CD4-positive, CD25-positive, alpha-beta regulatory T cell (primary cell): ENCODE results near the gene LIF. TPM values are rescaled to one million over a fixed set of nuclear protein-coding genes. Genes with fewer than 3 reads are reported as not detected.
A peak's percentile ranks its signal among the peaks of the same experiment; 100 is the strongest.

Source experiments
- ATAC-seq, 2 donors: fragments of 150-1000 bp; cut with Tn5 transposase; one replicate each; pipeline ENCODE4 v1.10.0; 2021; ENCODE audit warnings: low read depth in 2 of 2, moderate number of reproducible peaks in 2 of 2, moderate library complexity in 1 of 2
- DNase-seq, 3 donors: peaks; one replicate each; pipeline versions ENCODE4 v3.0.0 to v3.0.0-alpha.2; 2012 to 2022; ENCODE audit warnings: mixed read lengths in 1 of 3
- H3K27ac ChIP-seq: one replicate; pipeline ENCODE4 v1.7.0; 2013; ENCODE audit warnings: mild to moderate bottlenecking, low read length; ENCODE audit not compliant: insufficient read depth, poor library complexity, severe bottlenecking
- H3K27me3 ChIP-seq: one replicate; pipeline ENCODE4 v1.7.0; 2013; ENCODE audit warnings: low read length; ENCODE audit not compliant: control insufficient read depth, insufficient read depth
- H3K36me3 ChIP-seq: one replicate; pipeline ENCODE4 v1.7.0; 2013; ENCODE audit warnings: mild to moderate bottlenecking, low read length, moderate library complexity; ENCODE audit not compliant: control insufficient read depth, insufficient read depth
- H3K4me1 ChIP-seq: 2 replicates; pipeline ENCODE4 v1.7.0; 2013; ENCODE audit warnings: mild to moderate bottlenecking, low read length; ENCODE audit not compliant: insufficient read depth, control insufficient read depth, poor library complexity, severe bottlenecking
- H3K4me3 ChIP-seq: one replicate; pipeline ENCODE4 v1.7.0; 2013; ENCODE audit warnings: low read depth, mild to moderate bottlenecking, low read length, moderate library complexity
- H3K9me3 ChIP-seq, 2 experiments: 1 replicate in 1 of 2; 2 replicates in 1 of 2; pipeline ENCODE4 v1.7.0; 2013; ENCODE audit warnings: low read length in 2 of 2, mild to moderate bottlenecking in 1 of 2, moderate library complexity in 1 of 2; ENCODE audit not compliant: control insufficient read depth in 2 of 2
- H3K27ac Mint-ChIP-seq, 3 donors: one replicate each; pipeline ENCODE4 v1.8.0; 2020 to 2022; ENCODE audit warnings: mild to moderate bottlenecking in 3 of 3, mixed read lengths in 3 of 3, moderate library complexity in 2 of 3
- H3K27me3 Mint-ChIP-seq: one replicate; pipeline ENCODE4 v1.8.0; 2022; ENCODE audit warnings: mild to moderate bottlenecking, mixed read lengths
- H3K36me3 Mint-ChIP-seq: one replicate; pipeline ENCODE4 v1.8.0; 2020; ENCODE audit warnings: mixed read lengths
- H3K4me1 Mint-ChIP-seq, 4 donors: one replicate each; pipeline ENCODE4 v1.8.0; 2020 to 2022; ENCODE audit warnings: mixed read lengths in 4 of 4, mild to moderate bottlenecking in 1 of 4
- H3K4me3 Mint-ChIP-seq, 4 donors: one replicate each; pipeline ENCODE4 v1.8.0; 2020 to 2022; ENCODE audit warnings: mild to moderate bottlenecking in 4 of 4, mixed read lengths in 4 of 4, moderate library complexity in 3 of 4
- H3K9me3 Mint-ChIP-seq, 7 donors: one replicate each; pipeline ENCODE4 v1.8.0; 2020 to 2022; ENCODE audit warnings: mixed read lengths in 7 of 7, mild to moderate bottlenecking in 3 of 7, moderate library complexity in 2 of 7
- polyA plus RNA-seq, 4 donors: library from polyadenylated mRNA; unstranded; fragments of 300-500 nt; fragmentation: Illumina TruSeq; gene quantifications; one replicate each; pipeline ENCODE4 v1.2.3, GENCODE V29; 2021
- total RNA-seq: library from RNA; stranded (reverse); gene quantifications from one replicate; pipeline ENCODE4 v1.2.3, GENCODE V29; 2022

Gene LIF
- total and polyA plus RNA-seq, 5 donors from 2014 or later, result 0.96 TPM; not detected in 4

GRCh38 chr22:30244641-30245040 is 1.9 kb downstream of the LIF start:
- DNase-seq (no peak), ATAC-seq (no peak)
- no peak overlapping the region for H3K27ac ChIP-seq
- no peaks in the 10 kb centered on the region for H3K27me3 ChIP-seq
- Mint-ChIP-seq H3K27me3 (peaks cover 13% of the 10 kb centered on the region), H3K36me3 (no peaks in the 10 kb centered on the region), H3K4me1 (peaks cover 0 to 38% (median 23%) of the 10 kb centered on the region in 4 donors), H3K27ac (peak overlapping the region in 2 of 3 donors; percentile 28 to 95), H3K9me3 (no peaks in the 10 kb centered on the region), H3K4me3 (peak overlapping the region; percentile 39 to 85 (median 66))
- no peaks in the 10 kb centered on the region for H3K9me3 ChIP-seq
- H3K4me3 ChIP-seq, result no peak overlapping the region
- peaks cover 25% of the 10 kb centered on the region for H3K4me1 ChIP-seq
- no peaks in the 10 kb centered on the region for H3K36me3 ChIP-seq

- peaks cover 13% of the 10 kb centered on the region for H3K27me3 Mint-ChIP-seq
- no peak overlapping the region for H3K4me3 ChIP-seq
- H3K36me3 ChIP-seq, result no peaks in the 10 kb centered on the region
- ATAC-seq (no peak), DNase-seq (no peak)
- H3K36me3 Mint-ChIP-seq, result no peaks in the 10 kb centered on the region
- H3K9me3 Mint-ChIP-seq, result no peaks in the 10 kb centered on the region
- peak overlapping the region; percentile 30 to 85 (median 62) for H3K4me3 Mint-ChIP-seq
- no peaks in the 10 kb centered on the region for H3K9me3 ChIP-seq
- no peaks in the 10 kb centered on the region for H3K27me3 ChIP-seq
- H3K4me1 Mint-ChIP-seq, result peaks cover 0 to 38% (median 23%) of the 10 kb centered on the region in 4 donors
- no peak overlapping the region for H3K27ac ChIP-seq
- peaks cover 25% of the 10 kb centered on the region for H3K4me1 ChIP-seq
- peak overlapping the region in 2 of 3 donors; percentile 51 to 95 for H3K27ac Mint-ChIP-seq
These were observed 2.5 kb downstream of the LIF start for GRCh38 chr22:30244066-30244465.

GRCh38 chr22:30243661-30244060 is 2.9 kb downstream of the LIF start:
- H3K4me1 Mint-ChIP-seq, result peaks cover 0 to 37% (median 23%) of the 10 kb centered on the region in 4 donors

DNA sequence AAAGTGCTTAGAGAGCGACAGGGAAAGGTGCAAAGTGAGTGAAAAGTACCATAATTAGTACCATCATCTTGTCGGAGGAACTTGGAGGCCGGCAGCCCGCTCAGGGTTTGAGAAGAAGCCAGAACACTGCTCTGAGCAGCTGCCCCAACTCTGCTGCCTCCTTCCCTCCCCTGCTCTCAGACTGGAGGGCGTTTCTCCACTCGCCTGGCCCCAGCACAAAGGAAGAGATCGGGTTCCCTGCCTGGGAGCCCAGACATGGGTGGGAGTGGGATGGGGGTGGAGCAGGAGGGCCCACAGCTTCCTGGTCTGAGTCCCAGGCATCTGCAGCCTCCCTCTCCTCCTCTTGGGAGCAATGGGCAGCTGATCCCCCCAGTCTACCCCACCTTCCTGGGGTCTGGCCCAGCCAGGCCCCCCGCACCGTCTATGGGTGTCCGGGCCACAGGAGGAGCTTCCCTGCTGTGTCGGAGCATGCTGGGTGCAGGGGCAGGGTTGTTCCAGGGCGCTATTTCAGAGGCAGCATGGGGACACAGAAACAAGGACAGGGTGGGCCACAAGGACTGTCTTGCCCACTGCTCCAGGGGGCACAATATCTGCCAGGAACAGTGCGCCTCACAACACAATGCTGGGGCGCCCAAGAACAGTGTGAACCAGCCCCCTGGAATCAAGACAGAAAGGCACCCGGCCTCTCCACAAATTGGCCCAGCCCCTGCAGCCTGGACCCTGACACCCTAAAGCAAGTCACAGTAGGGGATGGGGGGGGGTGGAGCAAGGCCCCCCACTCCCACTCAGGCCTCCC is 4.8 kb downstream of the LIF start:
- no peak overlapping the region for H3K4me3 ChIP-seq
- Mint-ChIP-seq H3K4me3 (no peak overlapping the region), H3K4me1 (peaks cover 0 to 26% (median 13%) of the 10 kb centered on the region in 4 donors), H3K27ac (no peak overlapping the region), H3K36me3 (no peaks in the 10 kb centered on the region), H3K9me3 (no peaks in the 10 kb centered on the region), H3K27me3 (peaks cover 5% of the 10 kb centered on the region)
- no peaks in the 10 kb centered on the region for H3K27me3 ChIP-seq
- H3K36me3 ChIP-seq, result no peaks in the 10 kb centered on the region
- no peak overlapping the region for H3K27ac ChIP-seq
- DNase-seq (no peak), ATAC-seq (no peak)
- peaks cover 19% of the 10 kb centered on the region for H3K4me1 ChIP-seq
- H3K9me3 ChIP-seq, result no peaks in the 10 kb centered on the region

More at GRCh38 chr22:30243661-30244060, 2.9 kb downstream of the LIF start:
- Mint-ChIP-seq H3K36me3 (no peaks in the 10 kb centered on the region), H3K9me3 (no peaks in the 10 kb centered on the region), H3K4me3 (peak overlapping the region in 2 of 4 donors; percentile 30 to 85), H3K27ac (peak overlapping the region in 1 of 3 donors; percentile 51), H3K27me3 (peaks cover 12% of the 10 kb centered on the region)
- Histone ChIP-seq H3K27ac (no peak overlapping the region), H3K27me3 (no peaks in the 10 kb centered on the region), H3K36me3 (no peaks in the 10 kb centered on the region), H3K9me3 (no peaks in the 10 kb centered on the region), H3K4me3 (no peak overlapping the region), H3K4me1 (peaks cover 25% of the 10 kb centered on the region)
- ATAC-seq (no peak), DNase-seq (no peak)

DNA sequence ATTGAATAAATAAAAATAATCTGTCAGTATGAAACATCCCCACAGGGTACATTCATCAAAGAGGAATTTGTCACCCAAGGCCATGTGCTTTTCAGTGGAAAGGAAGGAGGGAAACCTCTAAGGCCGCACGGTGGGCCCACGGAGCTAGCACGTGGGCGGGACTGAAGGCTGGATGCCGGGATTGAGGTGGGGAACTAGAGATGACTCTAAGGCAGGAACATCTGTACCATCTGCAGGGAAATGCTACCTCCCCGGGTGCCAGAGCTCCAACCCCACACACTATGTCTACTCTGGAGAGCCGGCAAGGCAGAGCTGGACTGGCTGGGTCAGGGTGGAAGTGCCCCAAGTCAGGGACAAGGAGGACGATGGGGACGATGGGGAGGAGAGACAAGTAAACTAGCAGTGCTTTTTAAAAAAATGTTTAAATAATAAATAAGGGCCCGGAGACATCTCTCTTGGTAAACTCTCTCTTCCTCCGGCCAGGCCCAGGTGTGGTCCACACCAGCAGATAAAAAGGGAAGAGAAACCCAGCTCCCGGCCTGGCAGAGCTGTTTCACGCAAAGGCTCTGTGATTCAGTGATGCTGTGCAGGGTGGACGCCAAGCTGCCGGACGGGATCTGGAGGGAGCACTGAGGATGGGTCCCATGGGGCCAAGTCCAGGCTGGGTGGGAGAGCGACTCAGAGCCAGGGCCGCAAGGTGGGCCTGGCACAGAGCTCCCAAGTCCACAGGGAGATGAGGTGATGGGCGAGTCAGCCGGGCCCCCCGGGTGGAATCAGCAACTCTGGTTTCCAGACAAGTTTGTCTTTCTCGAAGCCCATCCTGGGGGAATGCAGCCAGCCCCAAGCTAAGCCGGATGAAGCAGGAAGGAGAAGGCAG is 5.8 kb downstream of the LIF start:
- Histone ChIP-seq H3K27ac (no peak overlapping the region), H3K36me3 (no peaks in the 10 kb centered on the region), H3K4me1 (peaks cover 9% of the 10 kb centered on the region), H3K27me3 (no peaks in the 10 kb centered on the region), H3K9me3 (no peaks in the 10 kb centered on the region), H3K4me3 (no peak overlapping the region)
- no peaks in the 10 kb centered on the region for H3K36me3 Mint-ChIP-seq
- ATAC-seq (no peak), DNase-seq (no peak)
- H3K4me1 Mint-ChIP-seq, result peaks cover 0 to 16% (median 10%) of the 10 kb centered on the region in 4 donors
- peak overlapping the region in 1 of 3 donors; percentile 63 for H3K27ac Mint-ChIP-seq
- H3K27me3 Mint-ChIP-seq, result peaks cover 5% of the 10 kb centered on the region
- H3K4me3 Mint-ChIP-seq, result no peak overlapping the region
- H3K9me3 Mint-ChIP-seq, result no peaks in the 10 kb centered on the region

- H3K4me1 Mint-ChIP-seq, result peaks cover 0 to 8% (median 5%) of the 10 kb centered on the region in 4 donors
These were observed 6.8 kb downstream of the LIF start for GRCh38 chr22:30239488-30240405.

More at GRCh38 chr22:30239488-30240405, 6.8 kb downstream of the LIF start:
- H3K27me3 Mint-ChIP-seq, result peaks cover 4% of the 10 kb centered on the region
- Histone ChIP-seq H3K4me3 (no peak overlapping the region), H3K27me3 (no peaks in the 10 kb centered on the region), H3K9me3 (no peaks in the 10 kb centered on the region), H3K27ac (no peak overlapping the region), H3K36me3 (no peaks in the 10 kb centered on the region), H3K4me1 (peaks cover 2% of the 10 kb centered on the region)
- no peak for DNase-seq
- no peaks in the 10 kb centered on the region for H3K36me3 Mint-ChIP-seq
- no peaks in the 10 kb centered on the region for H3K9me3 Mint-ChIP-seq
- ATAC-seq, result no peak
- H3K27ac Mint-ChIP-seq, result no peak overlapping the region
- H3K4me3 Mint-ChIP-seq, result no peak overlapping the region
